ENCODE measurements around the gene ATRIP.
"Not testable (repeated sequence)": the region's sequence is repeated elsewhere in the genome, so short reads cannot be mapped to it uniquely, and the experiment has no call there.

ATRIP gene

DNA sequence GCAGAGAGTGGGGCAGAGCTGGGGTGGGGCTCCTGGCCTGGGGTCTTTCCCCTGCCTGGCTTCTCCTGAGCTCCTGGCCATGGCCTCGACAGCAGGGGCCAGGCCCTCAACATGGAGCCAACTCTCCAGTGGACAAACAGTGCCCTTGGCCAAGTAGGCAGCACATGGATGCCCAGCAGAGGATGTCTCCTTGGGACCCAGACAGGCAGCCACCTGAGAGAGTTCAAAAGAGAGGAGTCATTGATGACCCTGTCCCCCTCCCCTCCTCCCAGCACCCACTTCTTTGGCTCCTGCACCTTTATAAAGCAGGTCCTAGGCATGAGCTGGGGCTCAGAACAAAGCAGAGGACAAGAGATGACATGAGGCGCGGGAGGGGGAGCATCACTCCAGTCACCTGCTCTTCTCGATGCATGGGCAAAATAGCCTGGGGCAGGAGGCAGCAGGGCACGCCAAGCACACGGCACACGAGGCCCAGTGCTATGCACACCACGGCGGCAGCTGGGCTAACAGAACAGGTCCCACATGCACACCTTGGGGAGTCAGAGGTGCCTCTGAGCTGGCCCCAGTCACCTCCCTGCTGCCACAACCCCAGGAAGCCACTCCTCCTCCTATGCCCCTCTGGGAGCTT, 30.0 kb downstream of the ATRIP start:
- no peak for DNase-seq
- in situ Hi-C loops (cut with HindIII; ENCODE audit: low pct_ligation_motif_present, low pct_unique_long_range_greater_than_20kb, low sequenced_read_pairs): no loop called here

DNA sequence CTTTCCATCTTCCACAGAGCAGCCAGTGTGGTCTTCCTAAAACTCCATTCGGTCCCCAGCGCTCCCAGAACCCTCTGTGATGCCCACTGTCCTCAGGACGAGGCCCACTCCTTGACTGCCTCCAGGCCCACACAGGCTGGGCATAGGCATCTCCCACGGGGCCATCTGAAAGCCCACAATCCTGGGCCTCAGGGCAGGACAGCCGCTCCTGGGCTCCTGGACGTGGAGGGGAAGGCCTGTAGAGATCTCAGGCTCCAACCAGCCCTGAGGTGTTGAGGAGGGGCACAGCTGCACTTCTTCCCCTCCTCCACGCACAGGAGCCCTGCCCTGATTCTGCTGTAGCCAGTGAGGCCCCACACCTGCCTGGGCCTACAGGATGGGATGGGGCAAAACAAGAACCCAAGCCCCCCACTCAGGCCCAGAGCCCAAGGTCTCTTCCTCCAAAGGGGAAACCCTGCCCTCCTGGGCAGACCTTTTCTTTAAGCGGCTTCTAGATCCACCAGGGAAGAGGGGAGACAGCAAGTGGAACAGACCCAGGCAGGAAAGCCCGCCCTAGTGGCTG, 31.5 kb downstream of the ATRIP start:
- in situ Hi-C loops (cut with HindIII; ENCODE audit: low pct_ligation_motif_present, low pct_unique_long_range_greater_than_20kb, low sequenced_read_pairs): no loop called here
- no peak for DNase-seq

DNA sequence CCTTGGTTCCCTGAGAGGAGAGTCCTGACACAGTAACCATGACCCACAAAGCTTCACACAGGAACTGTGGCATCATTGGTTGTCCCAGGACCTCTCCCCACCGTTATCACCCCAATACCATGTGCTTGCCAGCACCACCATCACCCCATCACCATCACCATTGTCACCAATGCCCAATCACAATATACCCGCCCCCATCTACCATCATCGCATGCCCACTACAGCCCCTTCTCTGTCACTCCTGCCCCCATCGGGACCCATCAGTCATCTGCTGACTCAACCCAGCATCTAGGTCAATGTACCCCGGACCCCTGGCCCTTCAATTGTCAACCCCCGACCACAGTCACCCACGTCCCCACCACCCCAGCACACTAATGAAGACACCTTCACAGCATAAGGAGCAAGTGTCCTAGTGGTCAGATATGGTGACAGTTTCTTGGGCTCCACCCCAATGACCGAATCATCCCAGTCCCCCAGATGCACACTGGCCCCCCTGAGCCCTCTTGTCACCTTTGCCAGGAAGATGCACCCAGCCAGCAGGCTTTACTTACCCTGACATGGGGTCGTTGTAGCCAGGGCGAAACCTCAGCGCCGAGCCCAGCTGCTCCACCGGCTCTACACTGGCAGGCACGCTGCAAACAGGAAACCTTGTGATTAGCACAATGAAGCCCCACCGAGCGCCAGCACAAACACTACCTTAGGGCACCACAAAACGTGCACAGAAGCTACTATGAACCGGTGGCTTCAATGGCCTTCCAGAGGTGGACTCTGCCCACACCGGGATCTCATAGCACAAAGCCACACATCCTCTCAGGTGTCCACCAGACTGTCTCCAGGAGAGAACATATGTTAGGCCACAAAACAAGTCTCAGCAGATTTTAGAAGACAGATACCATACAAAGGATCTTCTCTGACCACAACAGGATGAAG, 32.4 kb downstream of the ATRIP start:
- in situ Hi-C loops (cut with HindIII; ENCODE audit: low pct_ligation_motif_present, low pct_unique_long_range_greater_than_20kb, low sequenced_read_pairs): no loop called here
- DNase-seq: no peak

- in situ Hi-C loops (cut with HindIII; ENCODE audit: low pct_ligation_motif_present, low pct_unique_long_range_greater_than_20kb, low sequenced_read_pairs); DNase-seq: not testable (repeated sequence)
These were observed 34.4 kb downstream of the ATRIP start for GRCh38 chr3:48480891-48481290.

GRCh38 chr3:48482822-48483221, 36.3 kb downstream of the ATRIP start:
- in situ Hi-C loops (cut with HindIII; ENCODE audit: low pct_ligation_motif_present, low pct_unique_long_range_greater_than_20kb, low sequenced_read_pairs); DNase-seq: not testable (repeated sequence)

DNA sequence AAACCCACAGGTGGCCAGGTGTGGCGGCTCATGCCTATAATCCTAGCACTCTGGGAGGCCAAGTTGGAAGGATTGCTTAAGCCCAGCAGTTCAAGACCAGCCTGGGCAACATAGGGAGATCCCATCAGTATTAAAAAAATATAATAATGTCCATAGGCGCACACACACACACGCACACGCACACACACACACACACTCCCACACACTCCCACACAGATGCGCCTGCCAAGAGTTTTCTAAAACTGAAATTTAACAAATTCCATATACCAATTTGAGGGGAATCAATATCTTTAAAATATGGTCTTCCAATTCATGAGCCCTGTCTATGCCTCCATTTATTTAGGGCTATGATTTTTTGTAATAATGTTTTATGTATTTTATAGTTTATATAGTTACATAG, 40.4 kb downstream of the ATRIP start:
- in situ Hi-C loops (cut with HindIII; ENCODE audit: low pct_ligation_motif_present, low pct_unique_long_range_greater_than_20kb, low sequenced_read_pairs): no loop called here
- no peak for DNase-seq

DNA sequence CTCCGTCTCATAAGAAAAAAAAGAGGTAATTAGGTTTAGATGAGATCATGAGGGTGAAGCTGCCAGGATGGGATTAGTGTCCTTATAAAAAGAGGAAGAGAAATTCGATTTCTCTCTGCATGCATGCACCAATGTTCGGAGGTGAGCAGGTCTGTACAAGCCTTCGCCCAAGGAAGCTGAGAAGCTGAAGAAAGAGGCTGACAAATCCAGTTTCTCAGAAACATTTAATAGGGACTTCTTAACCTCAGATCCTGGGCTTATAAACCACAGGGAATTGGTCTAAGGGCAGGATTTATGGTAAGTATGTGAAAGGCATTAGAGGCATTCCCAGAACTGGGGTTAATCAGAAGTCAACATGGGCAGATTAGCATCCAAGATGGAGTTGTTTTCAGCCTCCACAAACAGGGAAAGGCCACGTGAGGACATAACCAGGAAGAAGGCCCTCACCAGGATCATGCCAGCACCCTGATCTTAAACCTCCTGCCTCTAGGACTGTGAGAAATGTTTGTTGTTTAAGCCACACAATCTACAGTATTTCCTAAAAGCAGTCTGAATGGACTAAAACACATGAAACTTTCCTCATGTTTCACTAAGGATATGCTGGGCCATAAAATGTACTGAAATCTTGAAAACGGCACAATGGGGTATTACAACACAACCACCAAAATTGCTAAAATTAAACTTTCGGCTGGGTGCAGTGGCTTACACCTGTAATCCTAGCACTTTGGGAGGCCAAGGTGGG, 46.1 kb downstream of the ATRIP start:
- DNase-seq: no peak
- in situ Hi-C loops (cut with HindIII; ENCODE audit: low pct_ligation_motif_present, low pct_unique_long_range_greater_than_20kb, low sequenced_read_pairs): no loop called here

GRCh38 chr3:48493203-48493501, 46.6 kb downstream of the ATRIP start:
- no peak for DNase-seq
- in situ Hi-C loops (cut with HindIII; ENCODE audit: low pct_ligation_motif_present, low pct_unique_long_range_greater_than_20kb, low sequenced_read_pairs): no loop called here

- in situ Hi-C loops (cut with HindIII; ENCODE audit: low pct_ligation_motif_present, low pct_unique_long_range_greater_than_20kb, low sequenced_read_pairs): no loop called here
- no peak for DNase-seq
These were observed 54.1 kb downstream of the ATRIP start for GRCh38 chr3:48500656-48501055.

GRCh38 chr3:48501196-48501595, 54.7 kb downstream of the ATRIP start:
- DNase-seq: no peak
- in situ Hi-C loops (cut with HindIII; ENCODE audit: low pct_ligation_motif_present, low pct_unique_long_range_greater_than_20kb, low sequenced_read_pairs): no loop called here

DNA sequence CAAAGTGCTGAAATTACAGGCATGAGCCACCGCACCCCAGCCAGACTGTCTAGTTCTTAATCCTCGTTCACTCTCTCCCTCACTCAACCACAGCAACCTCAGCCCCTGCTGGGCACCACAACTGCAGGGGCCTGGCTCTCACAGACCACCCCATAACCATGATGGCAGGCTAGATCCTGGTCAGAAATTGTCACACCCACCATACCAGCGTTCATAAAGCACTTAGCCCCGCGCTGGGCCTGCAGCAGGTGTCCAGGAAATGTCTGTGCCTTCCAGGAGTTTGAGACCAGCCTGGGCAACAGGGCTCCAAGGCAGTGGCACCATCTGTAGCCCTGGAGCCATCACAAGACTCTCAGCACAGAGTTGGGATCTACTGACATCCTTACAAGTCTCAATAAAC, 55.6 kb downstream of the ATRIP start:
- in situ Hi-C loops (cut with HindIII; ENCODE audit: low pct_ligation_motif_present, low pct_unique_long_range_greater_than_20kb, low sequenced_read_pairs): no loop called here

DNA sequence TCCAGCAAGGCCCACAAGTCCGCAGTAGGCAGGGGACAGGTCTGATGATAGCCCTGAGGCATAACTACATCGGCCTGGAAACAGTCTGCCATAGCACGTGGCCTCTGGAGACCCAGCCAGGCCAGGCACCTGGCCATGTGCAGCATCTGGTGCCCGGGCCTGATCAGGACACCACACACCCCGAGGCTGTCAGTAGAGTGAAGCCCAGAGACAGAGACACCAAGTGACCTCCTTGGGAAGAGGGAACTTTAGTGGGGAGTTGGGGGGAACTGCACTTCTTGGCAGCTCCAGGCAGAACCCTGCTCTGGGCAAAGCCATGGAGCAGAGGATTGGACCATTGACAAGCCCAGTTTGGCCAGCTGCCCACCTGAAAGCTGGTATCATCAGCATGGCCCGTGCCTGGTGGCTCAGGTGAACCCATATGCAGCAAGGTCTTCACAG, 56.2 kb downstream of the ATRIP start:
- no peak for DNase-seq
- in situ Hi-C loops (cut with HindIII; ENCODE audit: low pct_ligation_motif_present, low pct_unique_long_range_greater_than_20kb, low sequenced_read_pairs): no loop called here

More for the DNA sequence above, 55.6 kb downstream of the ATRIP start:
- no peak for DNase-seq

DNA sequence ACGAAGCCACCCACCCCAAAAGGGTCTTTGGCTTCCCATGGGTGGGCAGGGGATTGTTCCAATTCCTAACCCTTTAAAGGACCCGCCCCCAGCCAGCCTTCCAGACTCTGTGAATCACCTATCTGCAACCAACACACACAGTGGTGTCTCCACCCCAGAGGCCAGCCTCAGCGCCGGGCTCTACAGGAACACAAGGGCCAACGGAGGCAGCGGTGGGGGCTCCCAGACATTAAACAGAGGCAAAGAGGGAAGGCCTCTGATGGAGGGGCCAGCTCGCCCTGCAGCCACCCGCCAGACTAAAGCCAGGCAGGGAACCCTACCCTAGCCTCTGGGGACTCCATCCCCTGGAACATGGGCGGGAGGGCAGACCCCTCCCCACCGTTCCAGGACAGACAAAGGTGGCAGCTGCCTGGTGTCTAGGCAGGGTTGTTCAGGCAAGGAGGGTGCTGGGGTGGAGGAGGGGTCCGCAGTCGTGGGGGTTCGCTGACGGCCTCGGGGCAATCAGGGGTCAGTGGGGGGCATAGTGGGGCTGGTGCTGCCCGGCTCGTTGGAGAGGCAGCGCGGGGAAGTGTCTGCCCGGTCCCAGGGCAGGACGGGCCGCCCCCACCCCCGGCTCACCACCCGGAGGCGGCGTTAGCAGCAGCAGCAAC, 57.0 kb downstream of the ATRIP start:
- in situ Hi-C loops (cut with HindIII; ENCODE audit: low pct_ligation_motif_present, low pct_unique_long_range_greater_than_20kb, low sequenced_read_pairs): no loop called here
- DNase-seq: peak; percentile 45

GRCh38 chr3:48504051-48504946, 57.8 kb downstream of the ATRIP start, which contains the start of gene SHISA5:
TSS of gene SHISA5 (minus strand) at chr3:48504174. CDS start at chr3:48504094, 80 bp downstream.
- peak; percentile 42 for DNase-seq
- in situ Hi-C loops (cut with HindIII; ENCODE audit: low pct_ligation_motif_present, low pct_unique_long_range_greater_than_20kb, low sequenced_read_pairs): no loop called here

GRCh38 chr3:48505146-48505545, 58.6 kb downstream of the ATRIP start:
- in situ Hi-C loops (cut with HindIII; ENCODE audit: low pct_ligation_motif_present, low pct_unique_long_range_greater_than_20kb, low sequenced_read_pairs): no loop called here
- DNase-seq: no peak

DNA sequence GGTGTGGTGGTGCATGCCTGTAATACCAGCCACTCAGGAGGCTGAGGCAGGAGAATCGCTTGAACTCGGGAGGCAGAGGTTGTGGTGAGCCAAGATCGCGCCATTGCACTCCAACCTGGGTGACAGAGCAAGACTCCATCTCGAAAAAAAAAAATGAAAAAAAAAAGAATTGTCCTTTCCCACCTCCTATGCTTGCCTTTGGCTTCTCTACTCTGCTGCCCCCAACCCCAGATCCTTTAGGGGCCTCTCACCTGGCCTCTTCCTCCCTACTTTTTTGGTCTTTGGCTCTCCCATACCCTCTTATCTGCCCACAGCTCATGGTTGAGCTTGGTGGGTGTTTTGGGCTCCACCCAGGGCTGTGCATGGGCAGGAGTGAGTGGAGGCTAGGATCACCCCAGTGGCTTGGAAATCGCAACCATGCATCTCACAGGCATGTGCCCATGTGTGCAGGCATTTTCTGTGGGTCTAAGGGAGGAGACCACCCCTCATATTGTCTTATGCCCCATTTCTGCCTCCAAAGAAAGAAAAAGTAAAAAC, 59.5 kb downstream of the ATRIP start:
- in situ Hi-C loops (cut with HindIII; ENCODE audit: low pct_ligation_motif_present, low pct_unique_long_range_greater_than_20kb, low sequenced_read_pairs): no loop called here

GRCh38 chr3:48507256-48508061, 60.9 kb downstream of the ATRIP start:
- DNase-seq: peak; percentile 79
- in situ Hi-C loops (cut with HindIII; ENCODE audit: low pct_ligation_motif_present, low pct_unique_long_range_greater_than_20kb, low sequenced_read_pairs): no loop called here

More for the DNA sequence above, 59.5 kb downstream of the ATRIP start:
- no peak for DNase-seq

Measured in ACHN (cell line).